ENCODE results near the gene HIGD1A. TPM values are rescaled to one million over a fixed set of nuclear protein-coding genes. Genes with fewer than 3 reads are reported as not detected.

The HIGD1A gene
- total and polyA plus RNA-seq, 9 of the 15 experiments (the other 6 are each of a cell fraction or from before 2014, with no cell fraction given): 165 to 1,185 (median 333) TPM

DNA sequence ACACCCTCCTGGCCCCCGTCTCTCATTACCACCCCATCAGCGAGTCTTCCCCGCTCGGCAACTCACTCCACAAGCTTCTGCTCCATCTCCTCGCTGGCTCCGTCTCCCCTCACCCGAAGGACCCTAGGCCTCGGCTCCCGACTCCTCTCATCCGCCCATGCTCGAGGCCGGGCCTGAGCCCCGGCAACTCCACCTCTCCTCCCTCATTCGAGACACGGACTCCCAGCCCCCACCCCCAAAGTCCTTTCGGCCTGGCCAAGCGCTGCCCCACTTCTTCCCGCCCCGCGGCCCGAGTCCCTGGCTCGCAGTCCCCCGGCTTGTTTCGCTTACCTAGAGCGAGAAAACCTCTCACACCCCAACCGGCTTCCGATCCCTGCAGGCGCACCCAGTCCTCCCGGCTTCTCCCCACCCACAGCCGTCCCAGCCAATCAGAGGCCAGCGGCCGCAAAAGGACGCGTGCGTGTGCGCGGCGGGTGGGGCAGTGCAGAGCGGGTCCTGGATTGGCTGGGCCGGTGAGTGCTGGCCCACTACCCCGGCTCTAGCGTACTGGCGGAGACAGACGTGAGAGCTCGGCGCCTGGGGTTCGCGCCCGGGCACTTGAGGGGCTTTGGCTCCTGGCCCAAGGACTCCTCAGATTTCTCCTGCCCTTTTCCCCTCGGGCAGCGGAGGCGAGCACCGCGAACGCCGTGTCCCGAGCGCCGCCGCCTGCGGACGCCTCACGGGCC, at the start of gene HIGD1A (continued):
- TF ChIP-seq AFF1 (IDR thresholded peaks at IDR 0.05; ENCODE audit: low read depth in 1 of 2, partially characterized antibody in 2 of 2): peak in 1 of 2 experiments; percentile 42
- TF ChIP-seq TAF9B (IDR thresholded peaks at IDR 0.05; ENCODE audit: partially characterized antibody): peak; percentile 85
- TF ChIP-seq GTF2B (IDR thresholded peaks at IDR 0.05; ENCODE audit: extremely low read depth, insufficient read length): no peak
- TF ChIP-seq KAT7 (CRISPR knock-in tag; IDR thresholded peaks at IDR 0.05; ENCODE audit: borderline replicate concordance): peak; percentile 72; the same call in 1 of the 2 replicates
- no peak for TF ChIP-seq ZC3H8 (IDR thresholded peaks at IDR 0.05)
- no peak for TF ChIP-seq NR2F6 (CRISPR knock-in tag; IDR thresholded peaks at IDR 0.05)
- peak; percentile 82 for TF ChIP-seq TOE1 (IDR thresholded peaks at IDR 0.05; ENCODE audit: borderline replicate concordance)
- no peak for TF ChIP-seq TOE1 (CRISPR knock-in tag; IDR thresholded peaks at IDR 0.05; ENCODE audit: borderline replicate concordance, low read depth)
- no peak for TF ChIP-seq ZNF146 (CRISPR knock-in tag; IDR thresholded peaks at IDR 0.05; ENCODE audit: unreplicated experiment)
- no peak for TF ChIP-seq PTRF (tag; IDR thresholded peaks at IDR 0.05)
- no peak for TF ChIP-seq NFATC3 (IDR thresholded peaks at IDR 0.05)
- TF ChIP-seq MBD2 (IDR thresholded peaks at IDR 0.05; ENCODE audit: borderline replicate concordance, low read depth): no peak; the same call in 1 of the 2 replicates
- TF ChIP-seq ZC3H4 (CRISPR knock-in tag; IDR thresholded peaks at IDR 0.05; ENCODE audit: borderline replicate concordance): no peak; the same call in 1 of the 2 replicates
- no peak for TF ChIP-seq EHMT2 (IDR thresholded peaks at IDR 0.05)
- TF ChIP-seq, protein P1, sequence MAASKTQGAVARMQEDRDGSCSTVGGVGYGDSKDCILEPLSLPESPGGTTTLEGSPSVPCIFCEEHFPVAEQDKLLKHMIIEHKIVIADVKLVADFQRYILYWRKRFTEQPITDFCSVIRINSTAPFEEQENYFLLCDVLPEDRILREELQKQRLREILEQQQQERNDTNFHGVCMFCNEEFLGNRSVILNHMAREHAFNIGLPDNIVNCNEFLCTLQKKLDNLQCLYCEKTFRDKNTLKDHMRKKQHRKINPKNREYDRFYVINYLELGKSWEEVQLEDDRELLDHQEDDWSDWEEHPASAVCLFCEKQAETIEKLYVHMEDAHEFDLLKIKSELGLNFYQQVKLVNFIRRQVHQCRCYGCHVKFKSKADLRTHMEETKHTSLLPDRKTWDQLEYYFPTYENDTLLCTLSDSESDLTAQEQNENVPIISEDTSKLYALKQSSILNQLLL (CRISPR knock-in tag; IDR thresholded peaks at IDR 0.05; ENCODE audit: borderline replicate concordance): 0 out of 2 replicates have a peak, but pooled peaks have one; percentile 15
- TF ChIP-seq ZNF232 (CRISPR knock-in tag; IDR thresholded peaks at IDR 0.05): 0 out of 2 replicates have a peak, but pooled peaks have one; percentile 23
- no peak for TF ChIP-seq ZC3H11A (IDR thresholded peaks at IDR 0.05; ENCODE audit: low read depth, low read length)
- no peak for TF ChIP-seq EWSR1 (IDR thresholded peaks at IDR 0.05; ENCODE audit: borderline replicate concordance, low read depth, partially characterized antibody)
- TF ChIP-seq KDM2B (CRISPR knock-in tag; IDR thresholded peaks at IDR 0.05): peak; percentile 32; the same call in 1 of the 2 replicates
- no peak for TF ChIP-seq SIX5 (IDR thresholded peaks at IDR 0.05; ENCODE audit: borderline replicate concordance in 1 of 2, insufficient read depth in 1 of 2, low read depth in 1 of 2, low read length in 2 of 2)
- TF ChIP-seq TFAP4 (CRISPR knock-in tag; IDR thresholded peaks at IDR 0.05; ENCODE audit: borderline replicate concordance): peak; percentile 79
